Naive thymus-derived CD4-positive, alpha-beta T cell (primary cell): ENCODE data around the gene GLP1R. TPM values are rescaled to one million over a fixed set of nuclear protein-coding genes. Genes with fewer than 3 reads are reported as not detected.
A peak's percentile ranks its signal among the peaks of the same experiment; 100 is the strongest.

Source experiments
- ATAC-seq: fragments of 150-1000 bp; cut with Tn5 transposase; 2 replicates; pipeline ENCODE4 v1.10.0; 2021; ENCODE audit warnings: mild to moderate bottlenecking, moderate library complexity
- CTCF ChIA-PET: fragments of 350-600 bp; sonication (Branson Sonifier 250); formaldehyde crosslinking; loops from one replicate; lab custom pipeline; 2021; ENCODE audit warnings: antibody characterized with exemption; lab: Charles Lee
- POLR2A ChIA-PET: fragments of 350-600 bp; sonication (Branson Sonifier 250); formaldehyde crosslinking; loops from one replicate; lab custom pipeline; 2021; ENCODE audit warnings: antibody characterized with exemption, inconsistent platforms; lab: Charles Lee
- DNase-seq, 9 donors: peaks; one replicate each; pipeline versions ENCODE4 v3.0.0 to v3.0.0-alpha.2; 2020 to 2022; ENCODE audit warnings: mixed read lengths in 1 of 9
- H3K27ac ChIP-seq: one replicate; pipeline ENCODE4 v1.7.0; 2013; ENCODE audit warnings: mild to moderate bottlenecking, low read depth, low read length, moderate library complexity
- H3K27me3 ChIP-seq, 2 donors: one replicate each; pipeline ENCODE4 v1.7.0; 2013; ENCODE audit warnings: low read length in 2 of 2, mild to moderate bottlenecking in 2 of 2, moderate library complexity in 2 of 2; ENCODE audit not compliant: control insufficient read depth in 2 of 2, insufficient read depth in 2 of 2
- H3K36me3 ChIP-seq, 3 experiments: 1 replicate in 2 of 3; 2 replicates in 1 of 3; pipeline ENCODE4 v1.7.0; 2013; ENCODE audit warnings: low read length in 3 of 3, mild to moderate bottlenecking in 3 of 3, moderate library complexity in 1 of 3; ENCODE audit not compliant: insufficient read depth in 3 of 3, control insufficient read depth in 2 of 3
- H3K4me1 ChIP-seq, 2 donors: one replicate each; pipeline ENCODE4 v1.7.0; 2013; ENCODE audit warnings: low read length in 2 of 2, mild to moderate bottlenecking in 2 of 2, moderate library complexity in 1 of 2; ENCODE audit not compliant: control insufficient read depth in 2 of 2, insufficient read depth in 2 of 2
- H3K4me3 ChIP-seq: 2 replicates; pipeline ENCODE4 v1.7.0; 2013; ENCODE audit warnings: mild to moderate bottlenecking, low read length
- H3K9me3 ChIP-seq, 3 experiments: 1 replicate in 2 of 3; 2 replicates in 1 of 3; pipeline ENCODE4 v1.7.0; 2013; ENCODE audit warnings: low read length in 3 of 3; ENCODE audit not compliant: control insufficient read depth in 2 of 3
- H3K27ac Mint-ChIP-seq, 9 donors: one replicate each; pipeline ENCODE4 v1.8.0; 2020 to 2022; ENCODE audit warnings: mixed read lengths in 9 of 9, mild to moderate bottlenecking in 8 of 9, moderate library complexity in 5 of 9, inconsistent platforms in 2 of 9
- H3K27me3 Mint-ChIP-seq, 5 donors: one replicate each; pipeline ENCODE4 v1.8.0; 2021 to 2022; ENCODE audit warnings: mixed read lengths in 5 of 5, mild to moderate bottlenecking in 1 of 5
- H3K36me3 Mint-ChIP-seq, 5 donors: one replicate each; pipeline ENCODE4 v1.8.0; 2020 to 2022; ENCODE audit warnings: mixed read lengths in 5 of 5, mild to moderate bottlenecking in 3 of 5, inconsistent platforms in 1 of 5
- H3K4me1 Mint-ChIP-seq, 7 donors: one replicate each; pipeline ENCODE4 v1.8.0; 2020 to 2022; ENCODE audit warnings: mixed read lengths in 7 of 7, mild to moderate bottlenecking in 3 of 7, inconsistent platforms in 1 of 7
- H3K4me3 Mint-ChIP-seq, 10 donors: one replicate each; pipeline ENCODE4 v1.8.0; 2020 to 2022; ENCODE audit warnings: mild to moderate bottlenecking in 10 of 10, mixed read lengths in 10 of 10, moderate library complexity in 6 of 10, inconsistent platforms in 2 of 10
- H3K9me3 Mint-ChIP-seq, 11 donors: one replicate each; pipeline ENCODE4 v1.8.0; 2020 to 2022; ENCODE audit warnings: mixed read lengths in 11 of 11, mild to moderate bottlenecking in 4 of 11, inconsistent platforms in 1 of 11, moderate library complexity in 1 of 11
- intact Hi-C, 2 donors: fragments of 100-400 bp; cut with micrococcal nuclease; formaldehyde crosslinking; loops; one replicate each; pipeline ENCODE4 v1.15.1; 2023
- polyA plus RNA-seq, 2 donors: library from polyadenylated mRNA; unstranded; fragments of 300-500 nt; fragmentation: Illumina TruSeq; gene quantifications; one replicate each; pipeline ENCODE4 v1.2.3, GENCODE V29; 2021
- total RNA-seq, 6 experiments: library from RNA in 5 of 6; stranded (reverse) in 5 of 6; gene quantifications; 1 replicate in 5 of 6; 2 replicates in 1 of 6; pipeline ENCODE4 v1.2.3 and lab custom pipeline; 2021 to 2026

The GLP1R gene
- total and polyA plus RNA-seq, 7 experiments from 2014 or later, result not detected

DNA sequence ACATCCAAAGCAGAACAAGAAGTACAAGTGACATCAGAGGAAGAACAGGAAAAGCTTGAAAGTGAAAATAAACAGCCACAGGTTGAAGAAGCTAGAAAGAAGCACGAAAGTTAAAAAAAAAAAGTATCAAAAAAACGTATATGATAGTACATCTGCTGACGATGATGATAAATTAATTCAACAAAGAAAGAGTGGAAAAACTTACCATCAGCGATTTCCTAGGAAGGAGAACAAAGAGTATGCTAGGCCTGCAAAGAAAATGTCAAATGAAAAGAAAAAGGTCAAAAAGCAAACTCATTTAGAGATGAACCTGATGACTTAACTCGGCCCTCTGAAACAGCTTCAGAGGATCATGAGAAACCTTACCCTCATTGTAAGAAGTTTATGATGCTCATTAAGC is 62.7 kb downstream of the GLP1R start:
- Mint-ChIP-seq H3K27ac (peak overlapping the region; percentile 72 to 94 (median 90)), H3K36me3 (peaks cover 4 to 31% (median 19%) of the 10 kb centered on the region in 5 donors), H3K4me3 (peak overlapping the region; percentile 35 to 96 (median 80)), H3K27me3 (no peaks in the 10 kb centered on the region), H3K4me1 (peaks cover 35 to 81% (median 65%) of the 10 kb centered on the region in 7 donors), H3K9me3 (peaks cover 0 to 4% (median 0%) of the 10 kb centered on the region in 11 donors)
- H3K27ac ChIP-seq, result peak overlapping the region; percentile 60
- H3K36me3 ChIP-seq, result peaks cover 0 to 16% (median 0%) of the 10 kb centered on the region in 3 experiments
- H3K4me3 ChIP-seq, result peak overlapping the region; percentile 6
- peak in 6 of 9 donors; percentile 19 to 34 (median 29) for DNase-seq
- peaks cover 21 to 43% of the 10 kb centered on the region in 2 donors for H3K4me1 ChIP-seq
- no peaks in the 10 kb centered on the region for H3K27me3 ChIP-seq
- ATAC-seq, result no peak
- intact Hi-C loops, result loop anchor here (5.0 to 10.0 kb wide), 4 partner anchors 41 to 1674 kb away; partner anchors contain the start of genes KCNK5 (in 1 of the 2) and MOCS1 (in 1 of the 2)
- ChIA-PET POLR2A (interaction anchor here (0.6 to 1.0 kb wide), 2 partner anchors 11 to 1486 kb away, joined by 3 to 4 read pairs; no protein-coding TSS in a partner anchor), CTCF (no interaction called here)
- H3K9me3 ChIP-seq, result no peaks in the 10 kb centered on the region

GRCh38 chr6:39113788-39114187 is 65.2 kb downstream of the GLP1R start:
- ATAC-seq, result no peak
- DNase-seq, result no peak
- H3K9me3 ChIP-seq, result no peaks in the 10 kb centered on the region
- ChIA-PET CTCF (no interaction called here), POLR2A (interaction anchor here (1.6 to 1.9 kb wide), 4 partner anchors 8 to 474 kb away, joined by 4 to 8 read pairs (median 6); partner anchors contain the start of gene BTBD9)
- Mint-ChIP-seq H3K36me3 (peaks cover 0 to 20% (median 10%) of the 10 kb centered on the region in 5 donors), H3K9me3 (no peaks in the 10 kb centered on the region), H3K27ac (peak overlapping the region; percentile 92 to 99 (median 97)), H3K4me3 (peak overlapping the region; percentile 82 to 100 (median 96)), H3K4me1 (peaks cover 30 to 70% (median 64%) of the 10 kb centered on the region in 7 donors), H3K27me3 (no peaks in the 10 kb centered on the region)
- H3K36me3 ChIP-seq, result peaks cover 0 to 15% (median 0%) of the 10 kb centered on the region in 3 experiments
- peaks cover 21 to 43% of the 10 kb centered on the region in 2 donors for H3K4me1 ChIP-seq
- intact Hi-C loops, result loop anchor here (1.0 to 10.0 kb wide), 10 partner anchors 11 to 1959 kb away; partner anchors contain the start of genes BTBD9 (in 1 of the 2), GLO1 (in 1 of the 2), KCNK5 (in 1 of the 2) and MOCS1 (in 1 of the 2)
- no peaks in the 10 kb centered on the region for H3K27me3 ChIP-seq
- peak overlapping the region; percentile 74 for H3K4me3 ChIP-seq
- peak overlapping the region; percentile 86 for H3K27ac ChIP-seq

- no peaks in the 10 kb centered on the region for H3K9me3 ChIP-seq
- ChIA-PET CTCF (no interaction called here), POLR2A (interaction anchor here (0.6 to 1.9 kb wide), 8 partner anchors 8 to 475 kb away, joined by 3 to 8 read pairs (median 4); partner anchors contain the start of gene BTBD9)
Measured at GRCh38 chr6:39114388-39114703, 65.8 kb downstream of the GLP1R start.

DNA sequence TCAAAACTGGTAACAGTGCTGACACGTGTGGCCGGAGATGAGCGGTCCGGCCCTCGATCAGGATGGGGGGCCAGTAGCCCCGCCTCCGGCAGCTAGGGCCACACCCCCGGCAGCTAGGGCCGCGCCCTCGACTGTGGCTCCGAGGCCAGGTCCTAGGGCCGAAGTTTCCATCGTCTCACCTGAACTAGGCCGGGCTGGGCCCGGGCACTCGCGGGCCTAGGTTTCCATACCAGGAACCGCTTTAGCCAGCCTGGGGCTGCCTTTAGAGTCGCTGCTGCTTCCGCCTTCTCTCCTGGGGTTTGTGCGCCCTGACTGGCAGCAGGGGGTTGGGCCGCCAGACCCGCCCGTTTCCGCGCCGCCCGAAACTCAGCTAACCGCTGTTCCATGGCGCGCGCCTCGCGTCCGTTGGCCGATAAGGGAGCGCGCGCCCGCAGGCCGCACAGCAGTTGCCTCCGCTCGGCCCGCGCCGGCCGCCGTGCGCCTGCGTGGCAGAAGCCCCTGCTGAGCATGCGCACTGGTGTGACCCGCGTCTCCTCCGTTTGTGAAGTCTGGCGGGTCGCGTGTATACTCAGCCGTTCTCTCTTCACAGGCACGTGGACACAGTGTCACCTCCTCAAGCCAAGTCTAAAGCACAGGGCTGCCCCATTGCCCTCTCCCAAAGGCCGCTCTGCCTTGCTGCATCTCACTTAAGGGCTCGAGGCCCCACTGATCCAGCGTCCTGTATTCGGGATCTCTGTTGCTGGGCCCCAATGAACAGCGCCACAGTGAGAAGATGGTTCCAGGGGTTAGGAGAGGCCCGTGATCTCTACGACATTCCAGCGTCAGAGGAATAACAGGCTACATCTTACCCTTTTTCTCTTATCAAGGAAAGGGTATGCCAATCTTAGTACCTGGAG is 66.4 kb downstream of the GLP1R start, which contains the start of gene SAYSD1:
Gene SAYSD1, minus strand, starts transcription at position 483 of the 896 bp plus-strand sequence. Its CDS starts 97 bp downstream, at position 386.
- ChIA-PET POLR2A (interaction anchor here (0.6 to 1.9 kb wide), 10 partner anchors 9 to 476 kb away, joined by 3 to 8 read pairs (median 4); partner anchors contain the start of gene BTBD9), CTCF (no interaction called here)
- H3K36me3 ChIP-seq, result peaks cover 0 to 4% (median 0%) of the 10 kb centered on the region in 3 experiments
- H3K4me1 Mint-ChIP-seq, result peaks cover 25 to 67% (median 62%) of the 10 kb centered on the region in 7 donors
- DNase-seq (peak; percentile 85 to 94 (median 92)), ATAC-seq (peak; percentile 93)
- peak within 1 kb of the TSS; percentile 86 for H3K27ac ChIP-seq
- peak within 1 kb of the TSS; percentile 74 for H3K4me3 ChIP-seq
- H3K27me3 Mint-ChIP-seq, result no peaks in the 10 kb centered on the region
- intact Hi-C loops, result loop anchor here (1.0 to 10.0 kb wide), 16 partner anchors 13 to 1958 kb away; partner anchors contain the start of genes KCNK5 (in 2 of the 2), NFYA (in 2 of the 2), OARD1 (in 2 of the 2) and BTBD9 (in 1 of the 2)
- peak within 1 kb of the TSS; percentile 92 to 99 (median 97) for H3K27ac Mint-ChIP-seq
- peaks cover 0 to 9% (median 0%) of the 10 kb centered on the region in 5 donors for H3K36me3 Mint-ChIP-seq
- H3K27me3 ChIP-seq, result no peaks in the 10 kb centered on the region
- peak within 1 kb of the TSS; percentile 82 to 100 (median 96) for H3K4me3 Mint-ChIP-seq
- H3K9me3 ChIP-seq, result no peaks in the 10 kb centered on the region
- peaks cover 21 to 43% of the 10 kb centered on the region in 2 donors for H3K4me1 ChIP-seq
- H3K9me3 Mint-ChIP-seq, result no peaks in the 10 kb centered on the region

More at GRCh38 chr6:39114388-39114703, 65.8 kb downstream of the GLP1R start:
- Mint-ChIP-seq H3K27me3 (no peaks in the 10 kb centered on the region), H3K4me3 (peak overlapping the region; percentile 82 to 100 (median 96)), H3K4me1 (peaks cover 25 to 67% (median 62%) of the 10 kb centered on the region in 7 donors), H3K27ac (peak overlapping the region; percentile 92 to 99 (median 97)), H3K36me3 (peaks cover 0 to 14% (median 4%) of the 10 kb centered on the region in 5 donors), H3K9me3 (no peaks in the 10 kb centered on the region)
- H3K27ac ChIP-seq, result peak overlapping the region; percentile 86
- H3K27me3 ChIP-seq, result no peaks in the 10 kb centered on the region
- ATAC-seq (peak; percentile 0), DNase-seq (no peak)
- H3K4me3 ChIP-seq, result peak overlapping the region; percentile 74
- peaks cover 0 to 10% (median 0%) of the 10 kb centered on the region in 3 experiments for H3K36me3 ChIP-seq
- intact Hi-C loops, result loop anchor here (1.0 to 10.0 kb wide), 10 partner anchors 12 to 1958 kb away; partner anchors contain the start of genes BTBD9 (in 1 of the 2), GLO1 (in 1 of the 2), KCNK5 (in 1 of the 2) and MOCS1 (in 1 of the 2)
- peaks cover 21 to 43% of the 10 kb centered on the region in 2 donors for H3K4me1 ChIP-seq

GRCh38 chr6:39118921-39119320 is 70.3 kb downstream of the GLP1R start:
- H3K36me3 ChIP-seq, result no peaks in the 10 kb centered on the region
- H3K4me3 ChIP-seq, result no peak overlapping the region
- CTCF ChIA-PET, result no interaction called here
- intact Hi-C loops, result loop anchor here (5.0 to 10.0 kb wide), 3 partner anchors 547 to 1666 kb away; partner anchors contain the start of gene MOCS1 (in 1 of the 2)
- Mint-ChIP-seq H3K36me3 (peaks cover 0 to 3% (median 0%) of the 10 kb centered on the region in 5 donors), H3K9me3 (no peaks in the 10 kb centered on the region), H3K4me3 (no peak overlapping the region), H3K4me1 (peaks cover 8 to 27% (median 23%) of the 10 kb centered on the region in 7 donors), H3K27me3 (peaks cover 0 to 6% (median 0%) of the 10 kb centered on the region in 5 donors), H3K27ac (no peak overlapping the region)
- no peak overlapping the region for H3K27ac ChIP-seq
- peaks cover 11 to 14% of the 10 kb centered on the region in 2 donors for H3K4me1 ChIP-seq
- ATAC-seq (no peak), DNase-seq (no peak)
- POLR2A ChIA-PET, result no interaction called here
- H3K9me3 ChIP-seq, result no peaks in the 10 kb centered on the region
- H3K27me3 ChIP-seq, result no peaks in the 10 kb centered on the region

GRCh38 chr6:39124114-39124513 is 75.5 kb downstream of the GLP1R start:
- Mint-ChIP-seq H3K4me1 (no peaks in the 10 kb centered on the region), H3K36me3 (peaks cover 0 to 5% (median 0%) of the 10 kb centered on the region in 5 donors), H3K27ac (no peak overlapping the region), H3K27me3 (peaks cover 0 to 17% (median 0%) of the 10 kb centered on the region in 5 donors), H3K4me3 (no peak overlapping the region), H3K9me3 (no peaks in the 10 kb centered on the region)
- H3K9me3 ChIP-seq, result no peaks in the 10 kb centered on the region
- H3K4me1 ChIP-seq, result no peaks in the 10 kb centered on the region
- CTCF ChIA-PET, result no interaction called here
- no peaks in the 10 kb centered on the region for H3K36me3 ChIP-seq
- no peaks in the 10 kb centered on the region for H3K27me3 ChIP-seq
- no peak for DNase-seq
- no peak overlapping the region for H3K4me3 ChIP-seq
- POLR2A ChIA-PET, result interaction anchor here (1.5 kb wide), 1 partner anchor 10 kb away, joined by 5 read pairs; the partner anchor contains the start of gene SAYSD1
- intact Hi-C loops, result no loop called here
- ATAC-seq, result no peak
- no peak overlapping the region for H3K27ac ChIP-seq
